ENCODE data around the gene RAB5A.
"Not testable (repeated sequence)": the region's sequence is repeated elsewhere in the genome, so short reads cannot be mapped to it uniquely, and the experiment has no call there.

Gene RAB5A, protein sequence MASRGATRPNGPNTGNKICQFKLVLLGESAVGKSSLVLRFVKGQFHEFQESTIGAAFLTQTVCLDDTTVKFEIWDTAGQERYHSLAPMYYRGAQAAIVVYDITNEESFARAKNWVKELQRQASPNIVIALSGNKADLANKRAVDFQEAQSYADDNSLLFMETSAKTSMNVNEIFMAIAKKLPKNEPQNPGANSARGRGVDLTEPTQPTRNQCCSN

DNA sequence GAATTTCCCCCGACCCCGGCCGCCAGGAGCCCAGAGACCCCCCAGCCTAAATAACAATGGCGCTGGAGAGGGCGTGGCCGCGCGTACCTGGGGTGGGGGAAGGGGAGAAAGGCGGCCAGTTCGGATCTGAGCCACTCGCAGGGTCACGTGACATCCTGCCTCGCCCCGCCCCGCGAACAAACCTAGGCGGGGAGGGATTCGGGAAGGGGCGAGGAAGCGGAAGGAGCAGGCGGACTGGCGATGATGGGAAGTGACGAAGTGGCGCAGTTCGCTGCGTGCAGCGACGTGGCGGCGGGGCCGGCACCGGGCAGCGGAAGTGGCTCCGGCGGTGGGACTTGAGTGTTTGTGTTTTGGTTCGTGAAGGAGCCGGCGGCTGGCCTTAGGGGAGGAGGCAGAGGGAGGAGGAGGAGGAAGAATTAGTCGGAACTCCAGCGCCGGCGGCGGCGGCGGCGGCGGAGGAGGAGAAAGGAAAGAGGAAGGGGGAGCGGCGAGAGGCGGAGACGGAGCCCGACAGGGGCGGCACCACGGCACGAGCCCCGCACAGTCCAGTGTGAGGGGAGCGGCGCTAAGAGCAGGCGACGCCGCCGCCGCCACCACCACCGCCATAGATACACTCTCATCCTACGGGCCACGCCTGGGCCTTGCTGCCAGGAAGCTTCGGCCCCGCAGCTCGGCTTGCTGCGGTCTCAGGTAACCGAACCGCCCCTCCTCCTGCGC is at the start of gene RAB5A:
Gene RAB5A, plus strand, starts transcription at position 266 of the 717 bp plus-strand sequence. CDS start 3,802 bp downstream, outside the sequence.
- DNase-seq = peak; percentile 69

DNA sequence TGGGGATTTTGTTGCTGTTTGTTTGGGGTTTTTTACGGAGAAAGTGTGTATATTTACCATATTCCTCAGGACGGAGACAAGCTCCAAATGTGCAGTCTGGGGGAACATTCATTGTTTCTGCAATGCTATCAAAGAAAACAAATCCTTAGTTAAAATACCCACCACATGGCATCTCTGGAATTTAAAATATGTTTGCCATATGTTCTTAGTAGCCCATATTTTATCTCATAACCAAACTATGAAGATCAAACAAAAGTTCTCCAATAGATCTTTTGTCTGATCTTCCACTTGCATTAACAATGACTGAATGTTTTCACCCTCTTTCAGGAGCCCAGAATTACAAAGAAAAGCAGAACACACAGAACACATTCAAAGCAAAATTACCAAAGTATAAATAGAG is 48.2 kb upstream of the RAB5A start:
- DNase-seq = no peak

DNA sequence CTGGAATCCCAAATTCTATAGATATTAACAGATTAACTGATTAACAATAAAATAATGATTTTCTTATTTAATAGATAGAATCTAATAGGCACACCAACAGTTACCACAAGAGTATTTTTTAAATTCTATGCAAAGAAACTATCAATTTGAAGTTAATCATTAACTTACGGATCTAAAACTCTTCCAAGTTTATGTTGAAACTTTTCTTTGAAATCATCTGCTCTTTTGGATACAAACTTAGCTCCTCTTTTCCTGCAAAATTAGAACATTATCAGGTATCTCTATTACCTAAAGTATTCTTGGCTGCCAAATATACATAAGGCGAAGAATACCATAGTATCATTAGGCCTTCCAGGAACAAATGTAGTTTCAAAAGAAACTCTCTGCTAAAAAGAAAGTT is 47.6 kb upstream of the RAB5A start:
- DNase-seq = no peak

DNA sequence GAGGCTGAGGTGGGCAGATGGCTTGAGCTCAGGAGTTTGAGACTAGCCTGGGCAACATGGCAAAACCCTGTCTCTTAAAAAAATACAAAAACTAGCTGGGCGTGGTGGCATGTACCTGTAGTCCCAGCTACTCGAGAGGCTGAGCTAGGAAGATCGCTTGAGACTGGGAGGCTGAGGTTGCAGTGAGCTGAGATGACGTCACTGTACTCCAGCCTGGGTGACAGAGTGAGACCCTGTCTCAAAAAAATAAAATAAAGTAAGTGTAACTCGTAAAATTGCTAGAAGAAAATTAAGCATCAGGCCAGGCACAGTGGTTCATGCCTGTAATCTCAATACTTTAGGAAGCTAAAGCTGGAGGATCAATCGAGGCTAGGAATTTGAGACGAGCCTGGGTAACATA is 47.1 kb upstream of the RAB5A start:
- not testable (repeated sequence) for DNase-seq

DNA sequence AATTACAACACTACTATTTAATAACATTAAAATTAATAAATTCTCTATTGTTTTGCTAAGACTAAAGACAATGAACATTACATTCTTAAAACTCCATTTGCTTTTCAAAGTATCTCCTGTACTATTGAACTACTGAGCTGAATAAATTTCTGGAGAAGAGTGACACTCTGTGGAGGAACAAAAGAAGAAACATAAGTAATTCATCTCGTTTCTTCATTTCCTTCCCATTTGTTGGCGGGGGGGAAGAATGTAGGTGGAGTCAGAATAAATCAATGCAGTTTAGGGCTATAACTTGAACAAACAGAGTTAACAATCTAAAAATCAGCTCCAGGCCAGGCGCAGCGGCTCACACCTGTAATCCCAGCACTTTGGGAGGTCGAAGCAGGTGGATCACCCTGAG is 45.6 kb upstream of the RAB5A start:
- no peak for DNase-seq

DNA sequence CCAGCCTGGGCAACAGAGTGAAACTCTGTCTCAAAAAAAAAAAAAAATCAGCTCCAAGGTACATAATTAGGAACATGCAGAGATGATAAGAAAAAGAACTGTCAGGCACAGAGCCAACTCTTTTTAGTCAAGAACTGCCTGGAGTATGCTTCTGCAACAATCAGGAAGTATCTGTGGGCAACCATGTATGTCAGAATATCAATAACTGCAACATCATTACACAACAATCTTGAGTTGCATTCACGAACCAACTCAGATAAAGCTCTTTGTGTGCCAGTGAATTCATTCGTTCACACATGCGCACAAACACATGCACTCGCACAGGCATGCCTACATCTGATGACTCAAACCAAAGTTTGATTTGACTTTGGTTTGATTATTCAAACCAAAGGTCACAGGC is 45.0 kb upstream of the RAB5A start:
- DNase-seq = no peak

DNA sequence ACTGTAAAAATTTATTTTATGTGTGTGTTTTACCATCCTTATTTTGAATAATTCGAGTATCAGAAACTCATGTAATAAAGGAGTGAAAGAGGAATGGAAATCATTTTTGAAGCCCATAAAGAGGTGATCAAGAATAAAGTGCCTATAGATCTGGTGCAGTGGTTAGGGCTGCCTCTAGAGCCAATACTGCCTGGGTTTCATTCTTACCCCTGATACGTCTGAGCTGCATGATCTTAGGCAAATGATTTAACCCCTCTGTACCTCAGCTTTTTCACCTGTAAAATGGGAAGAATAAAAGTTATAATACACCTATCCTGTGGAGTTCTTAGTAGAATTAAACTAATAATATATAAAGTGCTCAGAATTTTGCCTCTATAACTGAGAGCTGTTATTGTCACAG is 43.2 kb upstream of the RAB5A start:
- DNase-seq = no peak

DNA sequence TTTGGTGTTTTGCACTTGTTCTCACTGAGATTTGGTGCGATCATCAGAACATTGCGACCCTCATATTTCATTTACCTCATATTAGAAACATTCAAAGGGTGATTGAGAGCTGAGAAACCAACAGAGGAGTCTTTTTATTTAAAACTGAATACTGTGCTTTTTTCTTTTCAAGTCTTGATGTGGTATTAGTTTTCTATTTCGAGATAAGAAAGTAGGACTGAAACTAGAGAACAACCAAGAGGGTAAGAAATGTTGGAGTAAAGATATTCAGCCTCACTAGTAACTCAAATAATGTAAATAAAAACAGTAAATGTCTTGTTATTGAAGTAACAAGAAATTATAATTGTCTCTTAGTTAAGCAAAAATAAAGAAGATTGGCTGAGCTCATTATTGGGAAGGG is 39.4 kb upstream of the RAB5A start:
- DNase-seq = no peak

DNA sequence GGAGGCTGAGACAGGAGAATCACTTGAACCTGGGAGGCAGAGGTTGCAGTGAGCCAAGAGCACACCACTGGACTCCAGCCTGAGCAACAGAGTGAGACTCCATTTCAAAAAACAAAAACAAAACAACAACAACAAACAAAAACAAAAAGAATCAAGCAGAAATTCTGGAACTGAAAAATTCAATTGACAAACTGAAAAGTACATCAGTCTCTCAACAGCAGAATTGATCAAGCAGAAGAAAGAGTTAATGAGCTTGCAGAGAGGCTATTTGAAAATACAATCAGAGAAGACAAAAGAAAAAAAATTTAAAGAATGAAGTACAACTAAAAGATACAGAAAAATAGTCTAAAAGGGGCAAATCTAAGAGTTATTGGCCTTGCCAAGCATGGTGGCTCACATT is 35.4 kb upstream of the RAB5A start:
- DNase-seq = no peak

DNA sequence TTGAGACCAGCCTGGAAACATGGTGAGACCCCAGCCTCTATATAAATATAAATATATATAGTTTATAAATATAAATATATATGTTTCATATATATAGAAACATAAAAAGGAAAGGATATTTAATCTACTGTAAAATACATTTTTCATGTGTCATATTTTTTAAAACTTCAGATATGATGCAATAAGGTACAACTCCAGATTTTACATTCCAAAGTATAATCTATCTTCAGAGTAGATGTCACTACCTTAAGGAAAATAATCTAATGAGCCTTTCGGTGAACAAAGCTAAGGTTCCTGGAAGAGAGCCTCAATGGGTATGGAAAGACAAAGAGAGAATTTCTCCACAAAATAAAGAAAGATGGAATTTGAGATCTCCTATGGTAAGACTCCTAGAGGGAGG is 29.7 kb upstream of the RAB5A start:
- no peak for DNase-seq

DNA sequence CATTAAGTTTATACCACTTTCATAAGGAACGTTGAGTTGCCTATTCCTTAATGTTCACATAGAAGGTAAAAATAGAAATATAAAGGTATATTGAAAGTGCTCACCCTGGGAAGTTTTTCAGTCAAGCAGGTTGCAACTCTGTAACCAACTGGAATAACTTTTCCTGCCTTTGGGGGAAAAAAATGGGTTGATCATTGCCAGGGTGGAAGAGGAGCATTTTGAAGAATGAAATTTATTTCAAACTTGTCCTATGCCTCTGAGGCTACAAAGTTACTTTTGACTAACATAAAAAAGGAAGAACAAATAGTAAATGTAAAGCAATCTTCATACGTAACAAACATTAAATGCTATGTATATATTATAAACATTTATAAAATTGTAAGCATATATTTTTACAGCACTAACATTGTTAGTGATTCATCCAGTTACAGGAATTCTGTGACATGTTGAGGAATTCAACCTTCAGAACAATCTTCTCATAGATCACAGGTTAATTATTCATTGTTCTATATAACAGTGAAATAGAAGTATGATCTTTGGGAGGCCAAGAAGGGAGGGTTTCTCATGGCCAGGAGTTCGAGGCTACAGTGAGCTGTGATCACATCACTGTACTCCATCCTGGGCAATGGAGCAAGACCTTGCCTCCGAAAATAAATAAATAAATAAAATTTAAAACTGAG is 26.4 kb upstream of the RAB5A start:
- DNase-seq = no peak

DNA sequence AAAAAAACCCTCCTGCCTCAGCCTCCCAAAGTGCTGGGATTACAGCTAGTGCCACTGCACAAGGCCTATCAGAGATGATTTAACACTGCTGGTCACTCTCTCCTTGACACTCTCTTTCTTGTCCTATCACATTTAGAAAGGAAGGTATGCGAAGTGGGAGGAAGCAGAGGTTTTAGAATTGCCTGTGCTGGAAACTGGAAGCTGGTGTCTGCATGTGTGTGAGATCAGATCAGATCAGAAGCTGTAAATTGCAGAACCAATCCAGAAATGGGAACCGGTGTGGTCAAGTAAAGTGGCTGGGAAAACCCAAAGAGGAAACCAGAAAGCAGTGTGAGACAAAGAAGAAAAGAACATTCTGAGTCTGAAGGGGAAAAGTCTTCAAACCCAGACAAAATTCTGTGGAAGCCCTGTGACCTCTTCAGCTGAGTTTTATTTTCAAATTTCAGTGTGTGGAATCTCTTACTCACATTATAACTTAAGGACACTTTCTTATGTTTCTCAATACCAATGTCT is 15.7 kb upstream of the RAB5A start:
- DNase-seq = no peak

DNA sequence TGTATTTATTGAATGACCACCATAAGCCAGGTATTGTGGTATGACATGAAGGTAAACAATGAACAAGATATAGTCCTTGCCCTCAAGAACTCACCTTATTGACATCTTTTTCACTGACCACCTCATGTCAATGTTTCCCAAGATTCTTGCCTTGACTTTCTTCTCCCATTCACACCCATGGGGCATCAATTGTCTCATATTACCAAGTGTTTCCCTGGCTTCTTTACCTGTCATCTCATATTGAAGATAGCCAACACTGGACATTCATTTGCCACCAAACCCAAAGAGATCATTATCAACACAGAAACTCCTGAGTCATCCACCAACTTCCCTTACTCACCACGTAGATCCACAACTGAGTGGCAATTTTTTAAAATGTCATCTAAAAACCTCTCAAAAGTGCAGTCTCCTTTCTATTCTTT is 15.1 kb upstream of the RAB5A start:
- no peak for DNase-seq

DNA sequence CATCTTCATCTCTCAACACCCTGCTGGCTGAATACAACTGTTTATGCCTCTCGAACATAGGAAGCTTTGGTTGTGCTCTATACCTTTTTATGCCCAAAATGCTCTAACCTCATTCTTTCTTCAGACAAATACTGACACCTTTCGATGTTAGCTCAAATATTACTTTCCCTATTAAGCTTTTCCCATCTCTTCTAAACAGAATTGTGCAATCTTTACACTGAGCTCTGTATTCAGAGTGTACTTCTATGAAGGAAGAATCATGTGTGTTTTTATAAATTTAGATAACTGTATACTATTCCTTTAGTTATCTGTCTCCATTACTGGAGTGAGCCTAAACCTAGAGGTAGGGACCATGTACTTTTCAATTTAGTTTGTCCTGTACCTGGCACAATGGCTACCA is 14.5 kb upstream of the RAB5A start:
- DNase-seq = no peak

DNA sequence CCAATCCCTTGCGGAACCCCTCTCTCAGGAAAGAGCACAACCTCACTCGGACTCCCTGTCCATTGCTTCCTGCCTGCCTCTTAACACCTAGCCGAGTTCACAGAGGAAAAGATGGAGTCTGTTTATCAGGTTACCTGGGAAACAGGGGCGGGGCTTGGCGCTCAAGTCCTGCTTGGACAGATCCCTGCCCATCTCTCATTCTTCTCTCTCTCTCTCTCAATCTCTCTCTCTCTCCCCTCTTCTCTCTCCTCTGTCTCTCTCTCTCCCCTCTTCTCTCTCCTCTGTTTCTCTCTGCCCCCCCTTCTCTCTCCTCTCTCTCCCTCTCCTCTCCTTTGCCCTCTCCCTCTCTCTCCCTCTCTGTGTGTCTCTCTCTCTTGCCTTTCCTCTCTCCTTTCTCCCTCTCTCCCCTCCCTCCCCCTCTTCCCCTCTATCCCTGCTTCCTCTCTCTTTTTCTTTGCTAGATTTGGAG is 12.8 kb upstream of the RAB5A start, which contains the start of gene EFHB:
Gene EFHB, minus strand, starts transcription at position 120 of the 469 bp plus-strand sequence. CDS start 199 bp downstream, outside the sequence.
- no peak for DNase-seq

DNA sequence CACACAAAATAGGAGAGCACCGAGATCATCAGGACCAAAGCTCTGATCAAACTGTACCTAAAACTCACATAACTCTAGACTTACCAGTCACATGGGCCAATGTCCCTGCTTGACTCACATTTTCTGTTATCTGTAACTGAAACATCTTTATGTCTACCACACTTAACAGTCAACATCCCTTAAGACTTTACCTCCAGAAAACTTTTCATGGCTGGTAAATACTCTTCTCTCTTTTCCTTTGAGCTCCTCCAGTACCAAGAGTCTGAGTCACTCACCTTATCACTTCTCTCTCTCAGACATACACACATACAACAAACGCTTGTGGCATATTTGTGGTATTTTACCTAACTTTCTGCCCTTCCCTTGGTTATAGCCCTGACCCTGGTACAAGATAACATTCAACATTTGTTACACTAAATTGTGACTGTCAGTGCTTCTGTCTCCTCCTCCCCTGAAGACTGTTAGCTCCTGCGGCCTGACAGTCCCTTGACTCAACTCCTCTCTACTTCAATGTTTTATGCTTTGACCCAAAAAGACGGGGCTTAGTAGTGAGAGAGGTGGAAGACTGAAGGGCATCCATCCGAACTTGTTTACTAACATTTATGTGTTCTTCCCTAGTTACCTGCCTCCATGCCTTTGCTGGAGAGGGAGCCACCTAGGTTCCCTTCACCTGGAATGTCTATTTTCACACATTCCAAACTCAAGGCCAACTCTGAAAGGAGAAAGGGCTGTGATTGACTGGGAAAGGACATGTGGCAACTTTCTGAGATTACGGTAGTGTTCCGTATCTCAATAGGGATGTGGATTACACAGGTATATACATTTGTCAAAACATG is 9.2 kb upstream of the RAB5A start:
- DNase-seq = no peak

DNA sequence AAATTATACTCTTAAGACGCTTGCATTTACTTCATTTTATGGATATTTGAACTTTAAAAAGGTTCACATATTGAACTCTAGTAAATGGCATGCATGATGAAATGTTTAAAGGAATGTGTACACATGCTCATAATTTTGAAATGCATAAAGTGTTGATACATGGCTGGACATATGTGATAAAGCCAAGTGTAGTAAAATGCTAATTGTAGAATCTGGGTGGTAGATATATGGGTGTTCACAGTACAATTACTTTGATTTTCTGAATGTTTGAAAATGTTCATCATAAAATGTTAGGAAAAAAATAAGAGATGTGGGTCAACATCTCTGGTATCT is 8.6 kb upstream of the RAB5A start:
- DNase-seq = no peak

DNA sequence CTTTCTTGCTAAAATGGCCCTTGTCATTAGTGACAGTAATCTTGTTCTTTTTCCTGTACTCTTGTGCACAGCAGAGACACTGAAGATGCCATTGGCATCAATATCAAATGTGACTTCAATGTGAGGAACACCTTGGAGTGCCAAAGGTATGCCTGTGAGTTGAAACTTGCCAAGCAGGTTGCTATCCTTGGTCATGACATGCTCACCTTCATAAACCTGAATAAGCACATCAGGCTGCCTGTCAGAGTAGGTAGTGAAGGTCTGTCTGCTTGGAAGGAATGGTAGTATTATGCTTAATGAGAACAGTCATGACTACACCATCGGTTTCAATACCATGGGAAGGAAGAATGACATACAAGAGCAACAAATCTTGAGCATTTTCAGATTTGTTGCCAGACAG is 6.3 kb upstream of the RAB5A start:
- DNase-seq = no peak

DNA sequence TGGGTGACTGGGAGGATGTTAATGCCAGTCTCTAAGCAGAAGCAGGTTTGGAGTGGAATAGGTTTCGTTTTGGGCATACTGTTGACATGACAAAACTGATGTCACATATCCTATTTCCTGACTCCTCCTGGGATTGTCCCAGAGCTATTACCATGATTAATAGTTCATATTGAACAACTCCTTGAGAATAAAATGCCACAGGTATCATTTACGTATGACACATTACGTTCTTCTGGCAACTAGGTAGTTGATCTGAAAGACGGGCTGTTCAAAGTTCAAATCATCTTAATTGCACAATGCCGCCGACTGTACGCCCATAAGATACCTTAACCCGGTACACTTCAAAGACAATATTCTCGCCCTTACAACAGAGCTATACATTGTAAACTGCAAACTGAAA is 1.4 kb upstream of the RAB5A start:
- no peak for DNase-seq

DNA sequence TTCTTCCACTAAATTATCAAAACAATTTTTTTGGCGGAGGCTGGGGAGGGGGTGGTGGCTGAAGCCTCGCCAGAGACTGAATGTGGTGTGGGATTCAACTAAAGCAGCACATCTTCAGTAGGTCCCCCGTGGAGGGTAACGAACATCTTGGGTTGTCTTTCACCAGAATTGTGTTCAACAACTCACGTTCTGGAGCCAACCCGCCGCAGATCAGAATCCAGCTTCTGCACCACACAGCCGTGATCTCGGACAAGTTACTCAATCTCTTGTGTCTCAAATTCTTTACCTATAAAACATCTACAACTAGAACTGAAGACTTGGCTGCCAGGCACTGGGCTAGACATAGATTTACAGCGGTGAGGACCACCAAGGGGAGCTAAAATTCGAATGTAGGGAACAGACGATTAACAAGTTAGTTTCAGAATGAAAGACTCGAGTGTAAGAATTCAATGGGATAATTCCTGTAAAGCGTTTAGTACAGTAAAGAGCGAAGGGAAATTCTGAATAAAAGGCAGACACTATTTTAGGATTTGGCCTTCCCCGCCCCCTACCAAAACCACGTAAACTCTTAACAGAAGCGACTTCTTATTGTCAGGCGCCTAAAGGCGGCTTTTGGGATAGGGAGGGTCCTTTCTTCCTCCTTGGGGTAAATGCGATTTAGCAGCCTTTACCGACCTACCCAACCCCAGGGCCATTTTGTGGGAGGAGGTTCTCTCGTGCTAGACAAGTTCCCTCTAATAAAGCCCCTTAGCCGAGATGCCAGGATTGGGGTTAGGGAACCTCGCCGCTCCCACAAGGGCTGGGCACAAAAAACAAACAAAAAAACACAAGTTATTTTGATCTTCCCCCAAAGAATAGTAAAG is 697 bp upstream of the RAB5A start:
- no peak for DNase-seq

DNA sequence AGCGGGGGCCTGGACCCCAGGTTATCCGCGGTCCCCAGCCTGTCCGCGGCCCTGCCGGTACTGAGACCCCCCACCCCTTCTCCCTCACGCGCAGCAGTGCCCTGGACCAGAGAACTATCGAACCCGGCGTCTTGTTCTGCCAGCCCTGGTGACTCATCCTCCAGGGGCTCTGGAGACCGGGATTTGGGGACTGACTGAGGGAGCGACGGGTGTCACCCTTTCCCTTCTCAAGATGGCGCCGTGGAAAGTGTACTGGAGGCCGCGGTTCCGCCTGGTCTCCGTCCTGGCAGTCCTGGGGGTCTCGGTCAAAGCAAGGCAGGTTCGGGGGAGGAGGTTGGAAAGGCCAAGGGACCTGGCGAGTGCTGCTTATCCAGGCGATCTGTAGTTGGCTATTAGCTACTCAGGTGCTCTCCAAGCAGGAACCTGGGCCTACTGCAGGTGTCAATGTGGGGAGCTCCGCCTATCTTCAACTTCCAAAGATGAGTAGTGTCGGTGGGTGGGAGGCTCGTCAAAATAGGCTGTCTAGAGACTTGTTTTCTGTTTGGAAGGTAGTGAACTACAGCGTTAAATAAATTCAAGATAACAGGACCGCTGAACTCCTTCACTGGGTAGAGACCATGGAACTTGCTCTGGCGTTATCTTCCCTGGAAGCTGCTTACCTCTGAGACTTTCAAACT is 790 bp downstream of the RAB5A start:
- no peak for DNase-seq

DNA sequence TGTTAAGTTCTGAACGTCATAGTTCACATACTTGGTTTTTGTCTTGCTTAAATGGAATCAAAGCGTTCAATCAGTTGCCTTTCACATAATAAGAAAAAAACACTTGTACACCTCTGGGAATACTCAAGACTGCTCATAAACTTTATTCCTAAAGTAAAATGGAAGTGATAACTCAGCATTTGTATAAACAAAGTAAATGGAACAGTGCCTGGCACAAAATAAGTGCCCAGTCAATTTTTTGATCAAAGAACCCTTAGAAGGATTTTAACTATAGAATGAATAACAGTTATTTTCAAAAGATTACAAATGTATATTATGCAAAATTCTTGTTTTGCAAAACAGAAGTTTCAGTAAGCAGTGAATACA is 1.3 kb downstream of the RAB5A start:
- DNase-seq = no peak
